IPS DF 4.7 (cell line): ENCODE data around the gene BCCIP.

Experiments
- DNase-seq: peaks from one replicate; pipeline ENCODE4 v3.0.0-alpha.2; 2013; ENCODE audit warnings: low spot score; ENCODE audit errors: extremely low read depth

BCCIP gene

GRCh38 chr10:125883211-125883610 is 59.9 kb downstream of the BCCIP start:
- no peak for DNase-seq
